GM19463 (cell line): Measurements from ENCODE around the gene ANTXR2.

Source experiments
- ATAC-seq: cut with Tn5 transposase; IDR thresholded peaks from one replicate; pipeline ENCODE4 v1.9.1; 2021; ENCODE audit warnings: mild to moderate bottlenecking, moderate library complexity; ENCODE audit not compliant: unreplicated experiment

The ANTXR2 gene

GRCh38 chr4:80070880-80071603 lies 2.0 kb downstream of the ANTXR2 start:
- ATAC-seq = no peak

- no peak for ATAC-seq
Observed at GRCh38 chr4:80069837-80070731, 2.9 kb downstream of the ANTXR2 start.

- ATAC-seq = no peak
Observed at GRCh38 chr4:80069108-80069836, 3.8 kb downstream of the ANTXR2 start.

- no peak for ATAC-seq
Observed at GRCh38 chr4:80065601-80066000, 7.4 kb downstream of the ANTXR2 start.

- ATAC-seq = no peak
Observed at GRCh38 chr4:80062527-80062926, 10.5 kb downstream of the ANTXR2 start.

GRCh38 chr4:80060804-80061203 lies 12.2 kb downstream of the ANTXR2 start:
- ATAC-seq = no peak

- ATAC-seq = peak; percentile 96
Observed at GRCh38 chr4:80058740-80059139, 14.3 kb downstream of the ANTXR2 start.

- ATAC-seq = no peak
Observed at GRCh38 chr4:80054375-80054774, 18.7 kb downstream of the ANTXR2 start.

GRCh38 chr4:80053140-80053910 lies 19.7 kb downstream of the ANTXR2 start:
- no peak for ATAC-seq

- no peak for ATAC-seq
Observed at GRCh38 chr4:80049813-80050534, 23.1 kb downstream of the ANTXR2 start.

- ATAC-seq = no peak
Observed at GRCh38 chr4:80049402-80049801, 23.6 kb downstream of the ANTXR2 start.

- ATAC-seq = no peak
Observed at GRCh38 chr4:80045786-80046185, 27.2 kb downstream of the ANTXR2 start.

- no peak for ATAC-seq
Observed at GRCh38 chr4:80043541-80043940, 29.5 kb downstream of the ANTXR2 start.

- no peak for ATAC-seq
Observed at GRCh38 chr4:80042821-80043220, 30.2 kb downstream of the ANTXR2 start.

GRCh38 chr4:80037864-80038263 lies 35.2 kb downstream of the ANTXR2 start:
- ATAC-seq = no peak

- no peak for ATAC-seq
Observed at GRCh38 chr4:80036949-80037685, 35.9 kb downstream of the ANTXR2 start.

GRCh38 chr4:80036306-80036705 lies 36.7 kb downstream of the ANTXR2 start:
- ATAC-seq = no peak

- no peak for ATAC-seq
Observed at GRCh38 chr4:80035336-80035735, 37.7 kb downstream of the ANTXR2 start.

- no peak for ATAC-seq
Observed at GRCh38 chr4:80033581-80033980, 39.4 kb downstream of the ANTXR2 start.
